H1 (cell line): ENCODE results near the gene STEAP1. TPM values are rescaled to one million over a fixed set of nuclear protein-coding genes. Genes with fewer than 3 reads are reported as not detected.

Source experiments
- CTCF ChIA-PET: fragments of 300-600 bp; sonication (Branson Sonifier 250); formaldehyde crosslinking; loops from one replicate; lab custom pipeline; 2021; ENCODE audit not compliant: partially characterized antibody; lab: Charles Lee
- POLR2A ChIA-PET: fragments of 300-600 bp; sonication (Branson Sonifier 250); formaldehyde crosslinking; loops from one replicate; lab custom pipeline; 2021; ENCODE audit warnings: inconsistent platforms; ENCODE audit not compliant: partially characterized antibody; lab: Charles Lee
- DNase-seq, 2 experiments: peaks; one replicate each; pipeline versions ENCODE4 v3.0.0 to v3.0.0-alpha.2; 2010 to 2022; ENCODE audit warnings: low spot score in 2 of 2, low read depth in 1 of 2, mixed read lengths in 1 of 2
- FAIRE-seq: peaks from 2 replicates; lab custom pipeline; 2011; peaks lifted over from hg19 to GRCh38; lab: Jason Lieb, UNC
- H2AFZ ChIP-seq: 2 replicates; pipeline ENCODE4 v1.8.1; 2012; ENCODE audit warnings: low read length, inconsistent platforms
- H2AK5ac ChIP-seq: 2 replicates; pipeline ENCODE4 v1.6.1; 2013; ENCODE audit warnings: low read depth, low read length
- H2BK120ac ChIP-seq: replicated peaks from 2 replicates; pipeline ENCODE3; 2013; ENCODE audit warnings: low read depth, low read length, inconsistent platforms
- H2BK12ac ChIP-seq: 2 replicates; pipeline ENCODE4 v1.6.1; 2013; ENCODE audit warnings: low read depth, low read length
- H2BK15ac ChIP-seq: 2 replicates; pipeline ENCODE4 v1.6.1; 2013; ENCODE audit warnings: low read length
- H2BK20ac ChIP-seq: 2 replicates; pipeline ENCODE4 v1.6.1; 2013; ENCODE audit warnings: low read length
- H2BK5ac ChIP-seq: 2 replicates; pipeline ENCODE4 v1.6.1; 2013; ENCODE audit warnings: low read depth, low read length
- H3K14ac ChIP-seq: 2 replicates; pipeline ENCODE4 v1.6.1; 2013; ENCODE audit warnings: inconsistent platforms; ENCODE audit not compliant: insufficient read length
- H3K18ac ChIP-seq: 2 replicates; pipeline ENCODE4 v1.6.1; 2013; ENCODE audit warnings: low read length; ENCODE audit errors: extremely low read depth
- H3K23ac ChIP-seq: 2 replicates; pipeline ENCODE4 v1.6.1; 2013; ENCODE audit warnings: inconsistent platforms; ENCODE audit not compliant: insufficient read length
- H3K23me2 ChIP-seq: 2 replicates; pipeline ENCODE4 v1.6.1; 2013; ENCODE audit warnings: low read depth, low read length
- H3K27ac ChIP-seq: 2 replicates; pipeline ENCODE4 v1.6.1; 2011; ENCODE audit warnings: low read depth, low read length, inconsistent platforms
- H3K27me3 ChIP-seq, 4 experiments: replicated peaks in 1 of 4; 1 replicate in 1 of 4; 2 replicates in 3 of 4; pipeline versions ENCODE4 v1.6.1 to v1.8.1; 2011 to 2013; ENCODE audit warnings: low read length in 3 of 4, mild to moderate bottlenecking in 3 of 4, inconsistent platforms in 2 of 4, mixed read lengths in 2 of 4, moderate library complexity in 1 of 4; ENCODE audit not compliant: control insufficient read depth in 3 of 4, insufficient read depth in 3 of 4; ENCODE audit errors: extremely low read depth in 1 of 4
- H3K36me3 ChIP-seq, 4 experiments: 2 replicates each; pipeline versions ENCODE4 v1.6.1 to v1.8.1; 2011 to 2013; ENCODE audit warnings: mild to moderate bottlenecking in 4 of 4, low read length in 3 of 4, moderate library complexity in 2 of 4, control low read depth in 1 of 4, inconsistent platforms in 1 of 4; ENCODE audit not compliant: insufficient read depth in 4 of 4, control insufficient read depth in 2 of 4
- H3K4ac ChIP-seq: replicated peaks from 2 replicates; pipeline ENCODE3; 2013; ENCODE audit warnings: low read length, low read depth, mixed read lengths, inconsistent platforms; ENCODE audit not compliant: insufficient read length
- H3K4me1 ChIP-seq, 4 experiments: replicated peaks in 1 of 4; 1 replicate in 1 of 4; 2 replicates in 3 of 4; pipeline versions ENCODE4 v1.6.1 to v1.8.1; 2011 to 2013; ENCODE audit warnings: low read length in 3 of 4, inconsistent platforms in 2 of 4, mixed read lengths in 1 of 4; ENCODE audit not compliant: insufficient read depth in 4 of 4, control insufficient read depth in 3 of 4
- H3K4me2 ChIP-seq, 2 experiments: 2 replicates each; pipeline versions ENCODE4 v1.6.1 to v1.8.1; 2011 to 2013; ENCODE audit warnings: low read depth in 2 of 2, low read length in 2 of 2, control low read depth in 1 of 2, inconsistent platforms in 1 of 2, mild to moderate bottlenecking in 1 of 2; ENCODE audit not compliant: insufficient read depth in 1 of 2
- H3K4me3 ChIP-seq, 4 experiments: fragments of 200-600, 300-600 bp in 1 of 4; sonication (generic), shearing (Covaris generic), sonication (Bioruptor Twin) in 1 of 4; 2 replicates each; pipeline versions ENCODE4 v1.5.1 to v1.8.1; 2011 to 2016; ENCODE audit warnings: low read length in 4 of 4, low read depth in 3 of 4, control low read depth in 2 of 4, inconsistent platforms in 2 of 4, mild to moderate bottlenecking in 2 of 4, mixed read lengths in 1 of 4, moderate library complexity in 1 of 4; ENCODE audit not compliant: insufficient read depth in 2 of 4; ENCODE audit errors: extremely low read depth in 1 of 4
- H3K56ac ChIP-seq: replicated peaks from 2 replicates; pipeline ENCODE3; 2013; ENCODE audit warnings: low read depth, mild to moderate bottlenecking, mixed read lengths, low read length, inconsistent platforms; ENCODE audit not compliant: insufficient read length
- H3K79me1 ChIP-seq: 2 replicates; pipeline ENCODE4 v1.6.1; 2013; ENCODE audit warnings: low read depth, low read length, control low read depth
- H3K79me2 ChIP-seq, 2 experiments: 2 replicates each; pipeline versions ENCODE4 v1.6.1 to v1.8.1; 2012 to 2013; ENCODE audit warnings: low read length in 2 of 2, mild to moderate bottlenecking in 2 of 2, inconsistent platforms in 1 of 2; ENCODE audit not compliant: insufficient read depth in 2 of 2, control insufficient read depth in 1 of 2
- H3K9ac ChIP-seq, 4 experiments: replicated peaks in 1 of 4; 1 replicate in 1 of 4; 2 replicates in 3 of 4; pipeline versions ENCODE4 v1.6.1 to v1.8.1; 2011 to 2013; ENCODE audit warnings: low read depth in 3 of 4, low read length in 3 of 4, control low read depth in 2 of 4, mild to moderate bottlenecking in 2 of 4, moderate library complexity in 2 of 4, inconsistent platforms in 1 of 4; ENCODE audit errors: extremely low read depth in 1 of 4
- H3K9me3 ChIP-seq, 2 experiments: 2 replicates each; pipeline versions ENCODE4 v1.6.1 to v1.8.1; 2012 to 2013; ENCODE audit warnings: mild to moderate bottlenecking in 2 of 2, moderate library complexity in 2 of 2, control low read depth in 1 of 2, inconsistent platforms in 1 of 2, low read depth in 1 of 2, low read length in 1 of 2, mixed read lengths in 1 of 2; ENCODE audit not compliant: insufficient read depth in 2 of 2
- H4K20me1 ChIP-seq, 2 experiments: replicated peaks in 1 of 2; 2 replicates each; pipeline versions ENCODE3 to v1.8.1; 2011 to 2013; ENCODE audit warnings: inconsistent platforms in 2 of 2, low read length in 2 of 2, mild to moderate bottlenecking in 1 of 2; ENCODE audit not compliant: insufficient read depth in 2 of 2, control insufficient read depth in 1 of 2
- H4K5ac ChIP-seq: 2 replicates; pipeline ENCODE4 v1.6.1; 2013; ENCODE audit warnings: low read length, low read depth, mixed read lengths, inconsistent platforms; ENCODE audit not compliant: insufficient read length
- H4K8ac ChIP-seq: 2 replicates; pipeline ENCODE4 v1.8.0; 2013; ENCODE audit warnings: mild to moderate bottlenecking, moderate library complexity, low read length, inconsistent platforms; ENCODE audit not compliant: insufficient read depth; ENCODE audit errors: extremely low read depth
- H4K91ac ChIP-seq: replicated peaks from 2 replicates; pipeline ENCODE3; 2013; ENCODE audit warnings: low read length, mixed read lengths, inconsistent platforms; ENCODE audit not compliant: insufficient read length
- CBX8 ChIP-seq: fragments of 300-800, 300-1000 bp; sonication (generic); IDR thresholded peaks from 2 replicates; pipeline ENCODE4 v1.7.1; 2016; ENCODE audit warnings: low read depth, low read length, borderline replicate concordance
- HDAC2 ChIP-seq, 2 experiments: fragments of 300-600 bp in 1 of 2; sonication (generic) in 1 of 2; IDR thresholded peaks; 2 replicates each; pipeline ENCODE4 v1.6.1; 2011 to 2012; ENCODE audit warnings: low read depth in 2 of 2, low read length in 2 of 2, mild to moderate bottlenecking in 2 of 2, moderate library complexity in 2 of 2, borderline replicate concordance in 1 of 2, inconsistent platforms in 1 of 2
- KDM4A ChIP-seq: IDR thresholded peaks from one replicate; pipeline ENCODE4 v1.7.1; 2012; ENCODE audit warnings: low read depth, mild to moderate bottlenecking, moderate library complexity, low read length, inconsistent platforms; ENCODE audit not compliant: severe bottlenecking
- MAX ChIP-seq: IDR thresholded peaks from 2 replicates; pipeline ENCODE4 v1.6.1; 2012; ENCODE audit warnings: inconsistent platforms
- POLR2A ChIP-seq, 2 experiments: IDR thresholded peaks; 1 replicate in 1 of 2; 2 replicates in 1 of 2; pipeline ENCODE4 v1.6.1; 2011; ENCODE audit warnings: low read depth in 2 of 2, low read length in 2 of 2, mild to moderate bottlenecking in 2 of 2; ENCODE audit errors: control extremely low read depth in 1 of 2
- POU5F1 ChIP-seq: IDR thresholded peaks from 2 replicates; pipeline ENCODE4 v1.6.1; 2011; ENCODE audit warnings: low read depth, mild to moderate bottlenecking, low read length, moderate library complexity
- SIN3A ChIP-seq, 2 experiments: IDR thresholded peaks in 1 of 2; conservative IDR thresholded peaks in 1 of 2; 2 replicates each; pipeline ENCODE4 v1.6.1; 2011 to 2012; ENCODE audit warnings: low read length in 2 of 2, improper control_type of control experiment in 1 of 2, low read depth in 1 of 2, mild to moderate bottlenecking in 1 of 2
- SP1 ChIP-seq: IDR thresholded peaks from 2 replicates; pipeline ENCODE4 v1.6.1; 2011; ENCODE audit warnings: low read depth, low read length
- SP2 ChIP-seq: IDR thresholded peaks from 2 replicates; pipeline ENCODE4 v1.6.1; 2012; ENCODE audit warnings: mild to moderate bottlenecking, low read length, inconsistent platforms
- TAF7 ChIP-seq: optimal IDR thresholded peaks from 2 replicates; pipeline ENCODE3; 2011; ENCODE audit warnings: low read depth, mild to moderate bottlenecking, inconsistent platforms, low read length, moderate library complexity, borderline replicate concordance
- ZNF274 ChIP-seq: IDR thresholded peaks from 2 replicates; pipeline ENCODE4 v1.7.0; 2012; ENCODE audit warnings: low read length, borderline replicate concordance; ENCODE audit errors: extremely low read depth
- WGBS, 2 experiments: shearing (Covaris generic) in 1 of 2; methylation state at CpG; one replicate each; pipeline versions ENCODE4 v1.1.6 to v1.1.7; 2013 to 2015; ENCODE audit warnings: low lambda C conversion rate in 2 of 2, mixed read lengths in 2 of 2, inconsistent platforms in 1 of 2, low coverage in 1 of 2, missing lambda C conversion rate in 1 of 2; ENCODE audit not compliant: insufficient replicate concordance in 2 of 2, insufficient coverage in 1 of 2, insufficient read length in 1 of 2; ENCODE audit errors: extremely low coverage in 1 of 2, missing lambda C conversion rate in 1 of 2; 5-methylcytosine and 5-hydroxymethylcytosine counted together
- polyA plus RNA-seq, 7 experiments: library from polyadenylated mRNA; depleted of rRNA in 3 of 7; stranded (reverse) in 5 of 7; unstranded in 2 of 7; fragments of >200 nt in 5 of 7; fragments of 200-250 nt in 2 of 7; gene quantifications; 1 replicate in 5 of 7; 2 replicates in 1 of 7; 4 replicates in 1 of 7; pipeline versions ENCODE4 v1.2.1 to v1.2.3, GENCODE V29; 2011 to 2013; ENCODE audit warnings: missing spikeins in 2 of 7, mixed read lengths in 2 of 7
- total RNA-seq: library from RNA; stranded (reverse); fragmentation: NEBNext Ultra II Directional; extraction: Animal tissue kit (Norgen Biotek cat#: 25700); gene quantifications from 2 replicates; pipeline ENCODE4 v1.2.1, GENCODE V29; 2021

The STEAP1 gene
- total and polyA plus RNA-seq, 2 of the 8 experiments (the other 6 are each of a cell fraction or from before 2014, with no cell fraction given), result 9.2 to 9.5 TPM

- ChIA-PET CTCF (interaction anchor here (0.5 to 1.2 kb wide), 3 partner anchors 19 to 279 kb away, joined by 3 to 4 read pairs (median 3); partner anchors contain the start of gene STEAP2), POLR2A (interaction anchor here (1.1 kb wide), 1 partner anchor 18 kb away, joined by 7 read pairs; the partner anchor contains the start of gene STEAP2)
- Histone ChIP-seq H3K27ac (no peak overlapping the region), H2BK12ac (no peak overlapping the region), H3K4me3 (no peak overlapping the region), H3K23me2 (no peaks in the 10 kb centered on the region; the same call in 1 of the 2 replicates), H3K4me1 (no peaks in the 10 kb centered on the region), H4K20me1 (no peaks in the 10 kb centered on the region), H3K36me3 (no peaks in the 10 kb centered on the region), H4K8ac (no peak overlapping the region), H4K91ac (no peak overlapping the region), H3K56ac (no peak overlapping the region), H3K9ac (no peak overlapping the region), H3K18ac (no peak overlapping the region), H2BK5ac (no peak overlapping the region), H3K4me2 (no peak overlapping the region), H3K23ac (no peak overlapping the region), H3K4ac (no peak overlapping the region), H2AK5ac (no peak overlapping the region), H2BK120ac (no peak overlapping the region), H3K79me2 (no peaks in the 10 kb centered on the region), H3K9me3 (peaks cover 27 to 31% of the 10 kb centered on the region in 2 experiments), H3K14ac (no peak overlapping the region), H3K79me1 (no peaks in the 10 kb centered on the region), H2BK15ac (no peak overlapping the region), H4K5ac (no peak overlapping the region), H2BK20ac (no peak overlapping the region), H2AFZ (no peak overlapping the region), H3K27me3 (no peaks in the 10 kb centered on the region)
- no peak for FAIRE-seq
- no peak for DNase-seq
- 76% methylated on average over 2 of the region's 2 CpGs; no CpG with 5 or more reads in 1 of the 2 experiments for WGBS, 2 experiments
- TF ChIP-seq POLR2A (IDR thresholded peaks at IDR 0.05; ENCODE audit: control extremely low read depth in 1 of 2, low read depth in 2 of 2, low read length in 2 of 2), result no peak
- no peak for TF ChIP-seq SP1
- TF ChIP-seq TAF7, result no peak
- no peak for TF ChIP-seq HDAC2 (IDR thresholded peaks at IDR 0.05; ENCODE audit: borderline replicate concordance in 1 of 2, low read depth in 2 of 2, low read length in 2 of 2)
- TF ChIP-seq SP2, result no peak
- no peak for TF ChIP-seq MAX
- TF ChIP-seq ZNF274, result no peak
- no peak for TF ChIP-seq CBX8
- TF ChIP-seq KDM4A, result no peak
- no peak for TF ChIP-seq SIN3A (conservative IDR thresholded peaks at IDR 0.05 in 1 of 2, IDR thresholded peaks at IDR 0.05 in 1 of 2; ENCODE audit: low read depth in 1 of 2, low read length in 2 of 2)
- no peak for TF ChIP-seq POU5F1
Observed at GRCh38 chr7:90192876-90193750, 38.8 kb downstream of the STEAP1 start.
